ENCODE measurements around the gene VASH2. TPM values are rescaled to one million over a fixed set of nuclear protein-coding genes. Genes with fewer than 3 reads are reported as not detected.

Gene VASH2
- total RNA-seq, 1 donor from 2014 or later = 0.07 TPM

- TF ChIP-seq, protein P1, sequence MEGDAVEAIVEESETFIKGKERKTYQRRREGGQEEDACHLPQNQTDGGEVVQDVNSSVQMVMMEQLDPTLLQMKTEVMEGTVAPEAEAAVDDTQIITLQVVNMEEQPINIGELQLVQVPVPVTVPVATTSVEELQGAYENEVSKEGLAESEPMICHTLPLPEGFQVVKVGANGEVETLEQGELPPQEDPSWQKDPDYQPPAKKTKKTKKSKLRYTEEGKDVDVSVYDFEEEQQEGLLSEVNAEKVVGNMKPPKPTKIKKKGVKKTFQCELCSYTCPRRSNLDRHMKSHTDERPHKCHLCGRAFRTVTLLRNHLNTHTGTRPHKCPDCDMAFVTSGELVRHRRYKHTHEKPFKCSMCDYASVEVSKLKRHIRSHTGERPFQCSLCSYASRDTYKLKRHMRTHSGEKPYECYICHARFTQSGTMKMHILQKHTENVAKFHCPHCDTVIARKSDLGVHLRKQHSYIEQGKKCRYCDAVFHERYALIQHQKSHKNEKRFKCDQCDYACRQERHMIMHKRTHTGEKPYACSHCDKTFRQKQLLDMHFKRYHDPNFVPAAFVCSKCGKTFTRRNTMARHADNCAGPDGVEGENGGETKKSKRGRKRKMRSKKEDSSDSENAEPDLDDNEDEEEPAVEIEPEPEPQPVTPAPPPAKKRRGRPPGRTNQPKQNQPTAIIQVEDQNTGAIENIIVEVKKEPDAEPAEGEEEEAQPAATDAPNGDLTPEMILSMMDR (IDR thresholded peaks at IDR 0.05) = no peak
- POLR2A ChIA-PET = no interaction called here
- Mint-ChIP-seq H3K36me3 (ENCODE audit: low read depth) (no peaks in the 10 kb centered on the region), H3K27ac (no peak overlapping the region), H3K4me3 (no peak overlapping the region), H3K27me3 (peaks cover 1% of the 10 kb centered on the region), H3K4me1 (no peaks in the 10 kb centered on the region), H3K9me3 (no peaks in the 10 kb centered on the region)
- intact Hi-C loops (cut with micrococcal nuclease) = no loop called here
- no peak for DNase-seq
- CTCF ChIA-PET = no interaction called here
- ATAC-seq (ENCODE audit: low read depth) = no peak
Observed at GRCh38 chr1:212930986-212931678, 19.2 kb upstream of the VASH2 start.

DNA sequence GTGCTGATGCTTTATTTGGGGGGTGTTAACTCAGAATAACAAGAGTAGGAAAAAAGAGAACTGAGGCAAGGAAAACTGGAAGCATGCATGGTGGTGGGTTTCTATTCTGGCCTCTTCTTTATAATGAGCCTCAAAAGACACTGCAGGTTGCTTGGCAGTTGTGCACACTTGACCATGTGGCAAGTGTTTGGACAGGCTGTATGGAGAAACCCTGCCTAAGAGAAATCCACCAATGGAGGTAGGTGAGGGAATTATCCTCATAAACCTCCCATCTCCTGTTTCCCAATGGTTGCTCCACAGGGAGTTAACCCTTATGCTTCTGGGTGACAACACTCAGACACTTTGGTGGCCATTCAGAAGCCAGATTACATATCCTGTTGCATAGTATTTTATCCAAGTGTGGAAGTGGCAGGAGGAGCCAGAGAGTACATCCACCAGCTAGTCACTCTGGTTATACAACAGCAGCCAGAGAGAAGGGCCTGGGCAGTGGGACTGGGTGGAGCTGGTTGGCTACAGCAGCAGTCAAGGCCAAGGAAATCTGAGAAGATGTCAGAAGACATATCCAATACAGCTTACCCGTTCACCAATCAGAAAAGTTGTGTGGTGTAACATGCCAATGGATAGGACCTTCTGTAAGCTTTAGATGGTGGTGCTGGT lies 16.4 kb upstream of the VASH2 start:
- no peaks in the 10 kb centered on the region for H3K9me3 Mint-ChIP-seq
- no peak overlapping the region for H3K27ac Mint-ChIP-seq

GRCh38 chr1:212935387-212935981 lies 14.9 kb upstream of the VASH2 start:
- H3K4me3 Mint-ChIP-seq = no peak overlapping the region
- H3K27me3 Mint-ChIP-seq = no peaks in the 10 kb centered on the region
- H3K9me3 Mint-ChIP-seq = peaks cover 6% of the 10 kb centered on the region
- no peak for DNase-seq
- no peaks in the 10 kb centered on the region for H3K36me3 Mint-ChIP-seq (ENCODE audit: low read depth)
- intact Hi-C loops (cut with micrococcal nuclease) = no loop called here
- H3K4me1 Mint-ChIP-seq = no peaks in the 10 kb centered on the region
- no peak for ATAC-seq (ENCODE audit: low read depth)
- TF ChIP-seq, protein P1 (IDR thresholded peaks at IDR 0.05) = no peak
- POLR2A ChIA-PET = no interaction called here
- CTCF ChIA-PET = no interaction called here
- no peak overlapping the region for H3K27ac Mint-ChIP-seq

More for the DNA sequence above, 16.4 kb upstream of the VASH2 start:
- ATAC-seq (ENCODE audit: low read depth) = no peak
- ChIA-PET POLR2A (no interaction called here), CTCF (no interaction called here)
- no peak for DNase-seq
- intact Hi-C loops (cut with micrococcal nuclease) = no loop called here
- no peaks in the 10 kb centered on the region for H3K27me3 Mint-ChIP-seq
- TF ChIP-seq, protein P1 (IDR thresholded peaks at IDR 0.05) = no peak
- H3K4me3 Mint-ChIP-seq = no peak overlapping the region
- no peaks in the 10 kb centered on the region for H3K36me3 Mint-ChIP-seq (ENCODE audit: low read depth)
- no peaks in the 10 kb centered on the region for H3K4me1 Mint-ChIP-seq

DNA sequence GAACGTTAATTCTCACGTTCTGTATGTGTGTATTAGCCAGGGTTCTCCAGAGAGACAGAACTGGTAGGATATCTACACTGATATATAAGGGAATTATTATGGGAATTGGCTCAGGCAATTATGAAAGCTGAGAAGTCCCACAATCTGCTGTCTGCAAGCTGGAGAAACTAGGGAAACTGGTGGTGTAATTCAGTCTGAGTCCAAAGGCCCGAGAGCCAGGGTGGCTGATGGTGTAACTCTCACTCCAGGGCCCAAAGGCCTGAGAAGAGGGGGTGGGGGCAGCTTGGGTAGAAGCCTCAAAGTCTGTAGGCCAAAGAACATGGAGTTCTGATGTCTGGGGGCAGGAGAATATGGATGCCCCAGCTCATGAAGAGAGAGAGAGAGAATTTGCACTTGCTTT lies 13.3 kb upstream of the VASH2 start:
- Mint-ChIP-seq H3K4me3 (no peak overlapping the region), H3K9me3 (peaks cover 6% of the 10 kb centered on the region), H3K27ac (no peak overlapping the region), H3K36me3 (ENCODE audit: low read depth) (no peaks in the 10 kb centered on the region), H3K27me3 (no peaks in the 10 kb centered on the region), H3K4me1 (no peaks in the 10 kb centered on the region)
- ATAC-seq (ENCODE audit: low read depth) = no peak
- ChIA-PET POLR2A (interaction anchor here (0.6 kb wide), 1 partner anchor 80 kb away, joined by 7 read pairs; no protein-coding TSS in a partner anchor), CTCF (no interaction called here)
- intact Hi-C loops (cut with micrococcal nuclease) = no loop called here
- TF ChIP-seq, protein P1 (IDR thresholded peaks at IDR 0.05) = no peak
- no peak for DNase-seq

DNA sequence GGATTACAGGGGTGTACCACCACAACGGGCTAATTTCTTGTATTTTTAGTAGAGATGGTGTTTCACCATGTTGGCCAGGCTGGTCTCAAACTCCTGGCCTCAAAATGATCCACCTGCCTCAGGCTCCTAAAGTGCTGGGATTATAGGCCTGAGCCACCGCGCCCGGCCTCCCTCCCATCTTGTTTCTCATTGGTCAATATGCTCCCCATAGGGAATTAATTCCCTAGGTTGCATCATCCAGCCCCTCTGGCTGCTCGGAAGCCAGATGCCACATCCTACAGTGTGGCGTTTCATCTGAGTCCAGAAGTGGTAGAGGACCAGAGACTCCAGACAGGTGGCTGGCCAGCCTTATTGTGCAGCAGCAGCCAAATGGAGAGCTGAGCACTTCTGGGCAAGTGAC lies 11.5 kb upstream of the VASH2 start:
- ATAC-seq (ENCODE audit: low read depth) (no peak), DNase-seq (no peak)
- peaks cover 6% of the 10 kb centered on the region for H3K9me3 Mint-ChIP-seq
- ChIA-PET POLR2A (no interaction called here), CTCF (no interaction called here)
- no peaks in the 10 kb centered on the region for H3K27me3 Mint-ChIP-seq
- TF ChIP-seq, protein P1 (IDR thresholded peaks at IDR 0.05) = no peak
- intact Hi-C loops (cut with micrococcal nuclease) = no loop called here
- no peak overlapping the region for H3K27ac Mint-ChIP-seq
- H3K4me3 Mint-ChIP-seq = no peak overlapping the region
- H3K36me3 Mint-ChIP-seq (ENCODE audit: low read depth) = no peaks in the 10 kb centered on the region
- H3K4me1 Mint-ChIP-seq = peaks cover 10% of the 10 kb centered on the region
